ENCODE measurements around the gene PKLR. TPM values are rescaled to one million over a fixed set of nuclear protein-coding genes. Genes with fewer than 3 reads are reported as not detected.

The PKLR gene
- total RNA-seq, 4 donors from 2014 or later, result 0.13 to 1.7 (median 0.77) TPM

DNA sequence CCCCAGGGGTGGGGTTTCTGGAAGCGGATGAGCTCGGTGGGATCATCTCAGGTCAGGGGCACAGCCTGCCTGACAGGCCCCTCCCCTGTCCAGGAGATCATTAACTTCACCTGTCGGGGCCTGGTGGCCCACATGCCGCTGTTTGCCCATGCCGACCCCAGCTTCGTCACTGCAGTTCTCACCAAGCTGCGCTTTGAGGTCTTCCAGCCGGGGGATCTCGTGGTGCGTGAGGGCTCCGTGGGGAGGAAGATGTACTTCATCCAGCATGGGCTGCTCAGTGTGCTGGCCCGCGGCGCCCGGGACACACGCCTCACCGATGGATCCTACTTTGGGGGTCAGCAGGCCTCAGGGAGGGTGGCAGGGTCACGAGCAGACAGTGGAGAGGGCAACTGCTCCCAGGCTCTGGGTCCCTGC, 15.6 kb downstream of the PKLR start:
- no peak for DNase-seq (ENCODE audit: low spot score in 2 of 2)
- no peak for TF ChIP-seq CTCF (IDR thresholded peaks at IDR 0.05)
- TF ChIP-seq POLR2A (IDR thresholded peaks at IDR 0.05), result no peak
- intact Hi-C loops (cut with DNase I; ENCODE audit: low total_unique reads), result no loop called here
- no peak overlapping the region for H3K4me3 ChIP-seq (ENCODE audit: low read depth, poor library complexity, severe bottlenecking)
- WGBS, 2 donors, result 86 to 90% methylated on average over 14 to 18 of the region's 18 CpGs

GRCh38 chr1:155285063-155285462, 16.2 kb downstream of the PKLR start:
- TF ChIP-seq CTCF (IDR thresholded peaks at IDR 0.05), result no peak
- TF ChIP-seq POLR2A (IDR thresholded peaks at IDR 0.05), result no peak
- intact Hi-C loops (cut with DNase I; ENCODE audit: low total_unique reads), result no loop called here
- no peak overlapping the region for H3K4me3 ChIP-seq (ENCODE audit: low read depth, poor library complexity, severe bottlenecking)
- 89 to 90% methylated on average over 14 of the region's 14 CpGs for WGBS, 2 donors
- no peak for DNase-seq (ENCODE audit: low spot score in 2 of 2)

GRCh38 chr1:155284476-155284875, 16.8 kb downstream of the PKLR start:
- no peak for TF ChIP-seq POLR2A (IDR thresholded peaks at IDR 0.05)
- TF ChIP-seq CTCF (IDR thresholded peaks at IDR 0.05), result no peak
- H3K4me3 ChIP-seq (ENCODE audit: low read depth, poor library complexity, severe bottlenecking), result no peak overlapping the region
- intact Hi-C loops (cut with DNase I; ENCODE audit: low total_unique reads), result no loop called here
- 94 to 97% methylated on average over 12 of the region's 12 CpGs for WGBS, 2 donors
- DNase-seq (ENCODE audit: low spot score in 2 of 2), result no peak

DNA sequence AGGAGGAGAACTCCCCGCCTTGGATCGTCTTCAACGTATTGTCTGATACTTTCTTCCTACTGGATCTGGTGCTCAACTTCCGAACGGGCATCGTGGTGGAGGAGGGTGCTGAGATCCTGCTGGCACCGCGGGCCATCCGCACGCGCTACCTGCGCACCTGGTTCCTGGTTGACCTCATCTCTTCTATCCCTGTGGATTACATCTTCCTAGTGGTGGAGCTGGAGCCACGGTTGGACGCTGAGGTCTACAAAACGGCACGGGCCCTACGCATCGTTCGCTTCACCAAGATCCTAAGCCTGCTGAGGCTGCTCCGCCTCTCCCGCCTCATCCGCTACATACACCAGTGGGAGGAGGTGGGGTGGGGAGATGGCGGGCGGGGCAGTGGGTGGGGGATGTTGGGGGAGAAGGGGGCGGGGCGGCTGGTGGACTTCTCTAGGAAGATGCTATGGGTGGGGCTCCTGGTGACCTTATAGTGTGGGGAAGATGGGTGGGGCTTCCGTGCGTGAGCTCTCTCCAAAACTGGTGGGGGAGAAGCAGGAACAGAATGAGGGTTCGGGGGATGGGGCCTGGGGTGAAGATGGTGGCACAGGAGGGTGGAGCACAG, 18.6 kb downstream of the PKLR start:
- 92 to 94% methylated on average over 29 of the region's 29 CpGs for WGBS, 2 donors
- DNase-seq (ENCODE audit: low spot score in 2 of 2), result no peak
- H3K4me3 ChIP-seq (ENCODE audit: low read depth, poor library complexity, severe bottlenecking), result no peak overlapping the region
- TF ChIP-seq CTCF (IDR thresholded peaks at IDR 0.05), result no peak
- TF ChIP-seq POLR2A (IDR thresholded peaks at IDR 0.05), result no peak
- intact Hi-C loops (cut with DNase I; ENCODE audit: low total_unique reads), result no loop called here

DNA sequence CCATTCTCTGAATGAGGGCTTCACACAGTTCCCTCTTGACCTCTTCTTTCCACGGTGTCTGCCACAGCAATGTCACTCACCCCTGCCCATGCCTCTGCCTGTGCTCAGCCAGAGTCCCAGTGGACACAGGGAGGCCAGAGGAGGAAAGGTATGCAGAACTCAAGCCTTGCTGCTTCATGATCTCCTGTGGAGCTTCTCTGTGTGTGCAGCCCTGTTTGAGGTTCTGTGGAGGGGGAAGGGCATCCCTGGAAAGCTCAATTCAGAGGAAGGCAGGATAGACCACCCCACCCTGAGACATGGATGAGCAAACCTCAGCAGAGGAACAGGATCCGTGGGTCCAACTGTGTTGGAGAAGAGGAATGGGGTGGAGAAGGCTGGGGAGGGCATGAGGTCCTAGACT, 22.0 kb downstream of the PKLR start:
- DNase-seq (ENCODE audit: low spot score in 2 of 2), result no peak
- WGBS, 2 donors, result 77 to 86% methylated on average over 2 of the region's 2 CpGs
- intact Hi-C loops (cut with DNase I; ENCODE audit: low total_unique reads), result loop anchor here (5.0 kb wide), 1 partner anchor 43 kb away; the partner anchor contains the start of gene RUSC1
- TF ChIP-seq CTCF (IDR thresholded peaks at IDR 0.05), result no peak
- TF ChIP-seq POLR2A (IDR thresholded peaks at IDR 0.05), result no peak
- H3K4me3 ChIP-seq (ENCODE audit: low read depth, poor library complexity, severe bottlenecking), result no peak overlapping the region

- no peak overlapping the region for H3K4me3 ChIP-seq (ENCODE audit: low read depth, poor library complexity, severe bottlenecking)
- 59 to 67% methylated on average over 10 of the region's 10 CpGs for WGBS, 2 donors
- intact Hi-C loops (cut with DNase I; ENCODE audit: low total_unique reads), result loop anchor here (5.0 kb wide), 1 partner anchor 44 kb away; the partner anchor contains the start of gene RUSC1
- TF ChIP-seq CTCF (IDR thresholded peaks at IDR 0.05) (no peak), POLR2A (IDR thresholded peaks at IDR 0.05) (no peak)
- DNase-seq (ENCODE audit: low spot score in 2 of 2), result no peak
Measured at GRCh38 chr1:155278689-155279160, 22.5 kb downstream of the PKLR start.

All from lower leg skin (tissue), 4 donors.